HK-2 (cell line): ENCODE results near the gene SLC35E3.
A peak's percentile ranks its signal among the peaks of the same experiment; 100 is the strongest.
"Not testable (repeated sequence)": the region's sequence is repeated elsewhere in the genome, so short reads cannot be mapped to it uniquely, and the experiment has no call there.

ENCODE experiments used
- DNase-seq: peaks from one replicate; pipeline ENCODE4 v3.0.0-alpha.2; 2018; ENCODE audit not compliant: unreplicated experiment

Gene SLC35E3

GRCh38 chr12:68794653-68795251 is 48.8 kb downstream of the SLC35E3 start:
- peak; percentile 14 for DNase-seq

GRCh38 chr12:68796399-68796798 is 50.4 kb downstream of the SLC35E3 start:
- no peak for DNase-seq

GRCh38 chr12:68798882-68799234 is 52.9 kb downstream of the SLC35E3 start:
- DNase-seq = no peak

GRCh38 chr12:68800294-68800693 is 54.3 kb downstream of the SLC35E3 start:
- DNase-seq = no peak

GRCh38 chr12:68801124-68801523 is 55.1 kb downstream of the SLC35E3 start:
- DNase-seq = not testable (repeated sequence)

- not testable (repeated sequence) for DNase-seq
Observed at GRCh38 chr12:68802372-68802745, 56.4 kb downstream of the SLC35E3 start.

- DNase-seq = not testable (repeated sequence)
Observed at GRCh38 chr12:68802911-68803651, 57.1 kb downstream of the SLC35E3 start.

- no peak for DNase-seq
Observed at GRCh38 chr12:68803948-68804656, 58.1 kb downstream of the SLC35E3 start.

GRCh38 chr12:68804657-68805591 is 58.9 kb downstream of the SLC35E3 start:
- no peak for DNase-seq

GRCh38 chr12:68805592-68806120 is 59.7 kb downstream of the SLC35E3 start:
- no peak for DNase-seq

- no peak for DNase-seq
Observed at GRCh38 chr12:68806488-68807237, 60.7 kb downstream of the SLC35E3 start.

- DNase-seq = not testable (repeated sequence)
Observed at GRCh38 chr12:68807274-68807575, 61.2 kb downstream of the SLC35E3 start.

GRCh38 chr12:68807576-68808387 is 61.8 kb downstream of the SLC35E3 start, which contains the start of gene MDM2:
Gene MDM2, plus strand, starts transcription at chr12:68808177. Its CDS starts 301 bp downstream, at chr12:68808478.
- peak; percentile 90 for DNase-seq

GRCh38 chr12:68808388-68809189 is 62.6 kb downstream of the SLC35E3 start:
- DNase-seq = peak; percentile 81

GRCh38 chr12:68809190-68810026 is 63.4 kb downstream of the SLC35E3 start:
- DNase-seq = no peak

- DNase-seq = not testable (repeated sequence)
Observed at GRCh38 chr12:68810027-68810389, 64.0 kb downstream of the SLC35E3 start.

- not testable (repeated sequence) for DNase-seq
Observed at GRCh38 chr12:68811573-68811972, 65.6 kb downstream of the SLC35E3 start.

- DNase-seq = no peak
Observed at GRCh38 chr12:68812553-68813241, 66.7 kb downstream of the SLC35E3 start.
